T-helper 17 cell (primary cell): ENCODE results near the gene PRDM2. TPM values are rescaled to one million over a fixed set of nuclear protein-coding genes. Genes with fewer than 3 reads are reported as not detected.

Experiments used
- ATAC-seq: fragments of 150-1000 bp; cut with Tn5 transposase; 2 replicates; pipeline ENCODE4 v1.10.0; 2021; ENCODE audit warnings: mild to moderate bottlenecking, moderate library complexity
- DNase-seq, 3 donors: peaks; one replicate each; pipeline versions ENCODE4 v3.0.0 to v3.0.0-alpha.2; 2020 to 2021
- H3K9me3 ChIP-seq: one replicate; pipeline ENCODE4 v1.7.0; 2013; ENCODE audit warnings: low read length, mild to moderate bottlenecking; ENCODE audit not compliant: control insufficient read depth, poor library complexity, severe bottlenecking
- H3K27ac Mint-ChIP-seq: one replicate; pipeline ENCODE4 v1.8.0; 2022; ENCODE audit warnings: mild to moderate bottlenecking, moderate library complexity, mixed read lengths
- H3K27me3 Mint-ChIP-seq: one replicate; pipeline ENCODE4 v1.8.0; 2022; ENCODE audit warnings: mixed read lengths
- H3K36me3 Mint-ChIP-seq: one replicate; pipeline ENCODE4 v1.8.0; 2022; ENCODE audit warnings: low read depth, mixed read lengths
- H3K4me1 Mint-ChIP-seq: one replicate; pipeline ENCODE4 v1.8.0; 2022; ENCODE audit warnings: mild to moderate bottlenecking, mixed read lengths
- H3K4me3 Mint-ChIP-seq: one replicate; pipeline ENCODE4 v1.8.0; 2022; ENCODE audit warnings: mild to moderate bottlenecking, moderate library complexity, mixed read lengths
- total RNA-seq, 4 donors: library from RNA in 2 of 4; stranded (reverse) in 2 of 4; gene quantifications; one replicate each; pipeline ENCODE4 v1.2.3 and lab custom pipeline; 2022 to 2026

Gene PRDM2
- total RNA-seq, 2 donors from 2014 or later, result 173 to 181 TPM

- Mint-ChIP-seq H3K27ac (peak overlapping the region; percentile 57), H3K4me1 (peaks cover 36% of the 10 kb centered on the region)
These were observed 112.7 kb downstream of the PRDM2 start for GRCh38 chr1:13812456-13813397.

GRCh38 chr1:13813398-13814012 lies 113.5 kb downstream of the PRDM2 start:
- peak overlapping the region; percentile 37 for H3K27ac Mint-ChIP-seq
- peaks cover 33% of the 10 kb centered on the region for H3K4me1 Mint-ChIP-seq
- no peak overlapping the region for H3K4me3 Mint-ChIP-seq
- peaks cover 2% of the 10 kb centered on the region for H3K36me3 Mint-ChIP-seq
- no peaks in the 10 kb centered on the region for H3K9me3 ChIP-seq
- H3K27me3 Mint-ChIP-seq, result no peaks in the 10 kb centered on the region
- ATAC-seq (peak; percentile 56), DNase-seq (peak; percentile 43 to 53 (median 51))

More at GRCh38 chr1:13812456-13813397, 112.7 kb downstream of the PRDM2 start:
- ATAC-seq (no peak), DNase-seq (no peak)
- no peak overlapping the region for H3K4me3 Mint-ChIP-seq
- peaks cover 2% of the 10 kb centered on the region for H3K36me3 Mint-ChIP-seq
- no peaks in the 10 kb centered on the region for H3K9me3 ChIP-seq
- H3K27me3 Mint-ChIP-seq, result no peaks in the 10 kb centered on the region

GRCh38 chr1:13814131-13814530 lies 114.1 kb downstream of the PRDM2 start:
- Mint-ChIP-seq H3K27ac (peak overlapping the region; percentile 37), H3K4me3 (no peak overlapping the region)
- no peak for ATAC-seq

GRCh38 chr1:13816016-13816760 lies 116.2 kb downstream of the PRDM2 start:
- no peak for DNase-seq
- no peaks in the 10 kb centered on the region for H3K36me3 Mint-ChIP-seq
- no peaks in the 10 kb centered on the region for H3K27me3 Mint-ChIP-seq
- peaks cover 16% of the 10 kb centered on the region for H3K4me1 Mint-ChIP-seq
- no peak overlapping the region for H3K4me3 Mint-ChIP-seq
- no peaks in the 10 kb centered on the region for H3K9me3 ChIP-seq
- H3K27ac Mint-ChIP-seq, result no peak overlapping the region
- ATAC-seq, result no peak

More at GRCh38 chr1:13814131-13814530, 114.1 kb downstream of the PRDM2 start:
- H3K9me3 ChIP-seq, result no peaks in the 10 kb centered on the region
- H3K36me3 Mint-ChIP-seq, result peaks cover under 1% of the 10 kb centered on the region
- peaks cover 27% of the 10 kb centered on the region for H3K4me1 Mint-ChIP-seq
- DNase-seq, result no peak
- H3K27me3 Mint-ChIP-seq, result no peaks in the 10 kb centered on the region

- ATAC-seq (no peak), DNase-seq (no peak)
- Mint-ChIP-seq H3K27me3 (no peaks in the 10 kb centered on the region), H3K4me1 (peaks cover 7% of the 10 kb centered on the region), H3K36me3 (no peaks in the 10 kb centered on the region), H3K27ac (no peak overlapping the region), H3K4me3 (no peak overlapping the region)
- H3K9me3 ChIP-seq, result no peaks in the 10 kb centered on the region
These were observed 117.9 kb downstream of the PRDM2 start for GRCh38 chr1:13817906-13818305.

- no peak for DNase-seq
- peaks cover 3% of the 10 kb centered on the region for H3K36me3 Mint-ChIP-seq
- no peak for ATAC-seq
- H3K9me3 ChIP-seq, result no peaks in the 10 kb centered on the region
- peaks cover 2% of the 10 kb centered on the region for H3K4me1 Mint-ChIP-seq
- H3K27me3 Mint-ChIP-seq, result no peaks in the 10 kb centered on the region
- no peak overlapping the region for H3K27ac Mint-ChIP-seq
- H3K4me3 Mint-ChIP-seq, result no peak overlapping the region
These were observed 118.9 kb downstream of the PRDM2 start for GRCh38 chr1:13818926-13819325.

GRCh38 chr1:13819642-13820041 lies 119.7 kb downstream of the PRDM2 start:
- Mint-ChIP-seq H3K27ac (no peak overlapping the region), H3K27me3 (no peaks in the 10 kb centered on the region), H3K4me3 (no peak overlapping the region), H3K4me1 (peaks cover 2% of the 10 kb centered on the region), H3K36me3 (peaks cover 3% of the 10 kb centered on the region)
- ATAC-seq (no peak), DNase-seq (no peak)
- H3K9me3 ChIP-seq, result no peaks in the 10 kb centered on the region

- Mint-ChIP-seq H3K4me1 (peaks cover 2% of the 10 kb centered on the region), H3K36me3 (peaks cover 3% of the 10 kb centered on the region), H3K27ac (no peak overlapping the region), H3K4me3 (no peak overlapping the region), H3K27me3 (no peaks in the 10 kb centered on the region)
- DNase-seq (no peak), ATAC-seq (no peak)
- H3K9me3 ChIP-seq, result no peaks in the 10 kb centered on the region
These were observed 120.1 kb downstream of the PRDM2 start for GRCh38 chr1:13820055-13820454.

GRCh38 chr1:13820456-13820855 lies 120.5 kb downstream of the PRDM2 start:
- H3K36me3 Mint-ChIP-seq, result peaks cover 3% of the 10 kb centered on the region

GRCh38 chr1:13823126-13823880 lies 123.3 kb downstream of the PRDM2 start:
- ATAC-seq, result no peak
- H3K27ac Mint-ChIP-seq, result peak overlapping the region; percentile 72
- H3K4me3 Mint-ChIP-seq, result no peak overlapping the region
- no peaks in the 10 kb centered on the region for H3K9me3 ChIP-seq
- H3K36me3 Mint-ChIP-seq, result peaks cover 3% of the 10 kb centered on the region
- peaks cover 2% of the 10 kb centered on the region for H3K4me1 Mint-ChIP-seq
- peaks cover 2% of the 10 kb centered on the region for H3K27me3 Mint-ChIP-seq
- DNase-seq, result no peak

More at GRCh38 chr1:13820456-13820855, 120.5 kb downstream of the PRDM2 start:
- ATAC-seq (no peak), DNase-seq (no peak)
- no peak overlapping the region for H3K4me3 Mint-ChIP-seq
- no peaks in the 10 kb centered on the region for H3K9me3 ChIP-seq
- peaks cover 2% of the 10 kb centered on the region for H3K4me1 Mint-ChIP-seq
- H3K27me3 Mint-ChIP-seq, result no peaks in the 10 kb centered on the region
- no peak overlapping the region for H3K27ac Mint-ChIP-seq

- H3K36me3 Mint-ChIP-seq, result peaks cover 3% of the 10 kb centered on the region
- H3K27me3 Mint-ChIP-seq, result peaks cover 6% of the 10 kb centered on the region
- H3K4me1 Mint-ChIP-seq, result peaks cover 3% of the 10 kb centered on the region
- ATAC-seq, result no peak
- peak overlapping the region; percentile 72 for H3K27ac Mint-ChIP-seq
- no peak overlapping the region for H3K4me3 Mint-ChIP-seq
- no peak for DNase-seq
- H3K9me3 ChIP-seq, result no peaks in the 10 kb centered on the region
These were observed 123.9 kb downstream of the PRDM2 start for GRCh38 chr1:13823936-13824335.

- Mint-ChIP-seq H3K27me3 (peaks cover 7% of the 10 kb centered on the region), H3K4me3 (no peak overlapping the region), H3K36me3 (peaks cover 3% of the 10 kb centered on the region), H3K4me1 (peaks cover 4% of the 10 kb centered on the region), H3K27ac (peak overlapping the region; percentile 53)
- ATAC-seq, result no peak
- no peaks in the 10 kb centered on the region for H3K9me3 ChIP-seq
- DNase-seq, result no peak
These were observed 124.6 kb downstream of the PRDM2 start for GRCh38 chr1:13824626-13825025.
